ENCODE data around the gene PDXK. TPM values are rescaled to one million over a fixed set of nuclear protein-coding genes. Genes with fewer than 3 reads are reported as not detected.

PDXK gene
- total and polyA plus RNA-seq, 2 of the 13 experiments (the other 11 are each of a cell fraction or from before 2014, with no cell fraction given): 114 to 184 TPM

DNA sequence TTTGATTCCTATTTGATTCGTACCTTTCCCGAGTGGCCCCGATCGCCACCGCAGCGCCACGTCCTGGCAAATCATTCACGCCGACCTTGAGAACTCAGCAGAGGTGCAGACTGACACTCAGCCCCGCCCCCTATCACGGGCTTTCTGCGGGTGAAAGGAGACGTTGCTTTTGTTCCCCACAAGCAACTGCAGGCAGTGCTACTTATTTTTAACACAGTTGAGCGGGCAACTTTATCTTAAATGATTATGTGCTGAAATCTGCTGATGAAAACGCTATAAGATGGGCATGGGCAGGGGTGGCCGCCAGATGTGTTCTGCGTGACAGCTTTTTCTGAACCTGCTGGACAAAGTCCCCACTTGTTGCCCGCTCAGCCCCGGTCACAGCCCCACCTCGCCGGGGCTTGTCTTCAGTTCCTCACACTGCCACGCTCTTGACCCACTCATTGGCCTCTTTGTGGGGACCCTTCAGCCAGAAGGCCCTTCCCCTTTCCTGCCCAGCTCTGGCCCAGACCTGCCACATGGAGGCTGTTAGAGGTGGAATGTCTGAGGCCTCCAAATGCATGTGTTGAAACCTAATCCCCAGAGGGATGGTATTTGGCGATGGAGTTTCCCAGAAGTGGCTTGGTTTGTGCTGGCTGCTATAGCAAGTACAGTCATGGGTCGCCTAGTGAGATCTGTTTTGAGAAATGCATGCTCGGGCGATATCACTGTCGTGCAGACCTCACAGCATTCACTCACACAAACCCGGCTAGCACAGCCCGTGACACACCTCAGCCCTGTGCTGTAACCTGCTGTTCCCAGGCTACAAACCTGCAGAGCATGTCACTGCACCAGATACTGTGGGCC is 15.7 kb upstream of the PDXK start (continued):
- TF ChIP-seq, protein P1, sequence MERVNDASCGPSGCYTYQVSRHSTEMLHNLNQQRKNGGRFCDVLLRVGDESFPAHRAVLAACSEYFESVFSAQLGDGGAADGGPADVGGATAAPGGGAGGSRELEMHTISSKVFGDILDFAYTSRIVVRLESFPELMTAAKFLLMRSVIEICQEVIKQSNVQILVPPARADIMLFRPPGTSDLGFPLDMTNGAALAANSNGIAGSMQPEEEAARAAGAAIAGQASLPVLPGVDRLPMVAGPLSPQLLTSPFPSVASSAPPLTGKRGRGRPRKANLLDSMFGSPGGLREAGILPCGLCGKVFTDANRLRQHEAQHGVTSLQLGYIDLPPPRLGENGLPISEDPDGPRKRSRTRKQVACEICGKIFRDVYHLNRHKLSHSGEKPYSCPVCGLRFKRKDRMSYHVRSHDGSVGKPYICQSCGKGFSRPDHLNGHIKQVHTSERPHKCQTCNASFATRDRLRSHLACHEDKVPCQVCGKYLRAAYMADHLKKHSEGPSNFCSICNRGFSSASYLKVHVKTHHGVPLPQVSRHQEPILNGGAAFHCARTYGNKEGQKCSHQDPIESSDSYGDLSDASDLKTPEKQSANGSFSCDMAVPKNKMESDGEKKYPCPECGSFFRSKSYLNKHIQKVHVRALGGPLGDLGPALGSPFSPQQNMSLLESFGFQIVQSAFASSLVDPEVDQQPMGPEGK (CRISPR knock-in tag; IDR thresholded peaks at IDR 0.05): peak; percentile 33; the same call in 1 of the 2 replicates
- TF ChIP-seq CREM (IDR thresholded peaks at IDR 0.05) (0 out of 2 replicates have a peak, but pooled peaks have one; percentile 33), CREM (CRISPR knock-in tag; IDR thresholded peaks at IDR 0.05) (no peak), ZNF780A (CRISPR knock-in tag; IDR thresholded peaks at IDR 0.05) (no peak), MIER2 (CRISPR knock-in tag; IDR thresholded peaks at IDR 0.05) (0 out of 2 replicates have a peak, but pooled peaks have one; percentile 5), ZNF713 (CRISPR knock-in tag; IDR thresholded peaks at IDR 0.05) (0 out of 2 replicates have a peak, but pooled peaks have one; percentile 44), GATA4 (IDR thresholded peaks at IDR 0.05; ENCODE audit: borderline replicate concordance, low read depth) (no peak), THAP11 (CRISPR knock-in tag; IDR thresholded peaks at IDR 0.05) (no peak), GLI4 (CRISPR knock-in tag; IDR thresholded peaks at IDR 0.05; ENCODE audit: borderline replicate concordance) (no peak), ZNF674 (CRISPR knock-in tag; IDR thresholded peaks at IDR 0.05; ENCODE audit: low read depth) (no peak), FOXO1 (CRISPR knock-in tag; IDR thresholded peaks at IDR 0.05) (no peak), DPF2 (CRISPR knock-in tag; IDR thresholded peaks at IDR 0.05; ENCODE audit: borderline replicate concordance, low read depth) (no peak), SIX1 (CRISPR knock-in tag; IDR thresholded peaks at IDR 0.05; ENCODE audit: borderline replicate concordance) (peak; percentile 78; the same call in 1 of the 2 replicates), IKZF1 (IDR thresholded peaks at IDR 0.05) (no peak), CC2D1A (CRISPR knock-in tag; IDR thresholded peaks at IDR 0.05) (no peak), ZNF547 (CRISPR knock-in tag; IDR thresholded peaks at IDR 0.05) (peak; percentile 44; the same call in 1 of the 2 replicates), RARA (CRISPR knock-in tag; IDR thresholded peaks at IDR 0.05) (no peak), ZNF34 (CRISPR knock-in tag; IDR thresholded peaks at IDR 0.05; ENCODE audit: borderline replicate concordance) (no peak), ZNF782 (CRISPR knock-in tag; IDR thresholded peaks at IDR 0.05; ENCODE audit: borderline replicate concordance) (no peak), ZNF543 (CRISPR knock-in tag; IDR thresholded peaks at IDR 0.05) (no peak)
- TF ChIP-seq, protein P2, sequence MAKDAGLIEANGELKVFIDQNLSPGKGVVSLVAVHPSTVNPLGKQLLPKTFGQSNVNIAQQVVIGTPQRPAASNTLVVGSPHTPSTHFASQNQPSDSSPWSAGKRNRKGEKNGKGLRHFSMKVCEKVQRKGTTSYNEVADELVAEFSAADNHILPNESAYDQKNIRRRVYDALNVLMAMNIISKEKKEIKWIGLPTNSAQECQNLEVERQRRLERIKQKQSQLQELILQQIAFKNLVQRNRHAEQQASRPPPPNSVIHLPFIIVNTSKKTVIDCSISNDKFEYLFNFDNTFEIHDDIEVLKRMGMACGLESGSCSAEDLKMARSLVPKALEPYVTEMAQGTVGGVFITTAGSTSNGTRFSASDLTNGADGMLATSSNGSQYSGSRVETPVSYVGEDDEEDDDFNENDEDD (CRISPR knock-in tag; IDR thresholded peaks at IDR 0.05; ENCODE audit: borderline replicate concordance): no peak; the same call in 1 of the 2 replicates
- TF ChIP-seq, protein P3, sequence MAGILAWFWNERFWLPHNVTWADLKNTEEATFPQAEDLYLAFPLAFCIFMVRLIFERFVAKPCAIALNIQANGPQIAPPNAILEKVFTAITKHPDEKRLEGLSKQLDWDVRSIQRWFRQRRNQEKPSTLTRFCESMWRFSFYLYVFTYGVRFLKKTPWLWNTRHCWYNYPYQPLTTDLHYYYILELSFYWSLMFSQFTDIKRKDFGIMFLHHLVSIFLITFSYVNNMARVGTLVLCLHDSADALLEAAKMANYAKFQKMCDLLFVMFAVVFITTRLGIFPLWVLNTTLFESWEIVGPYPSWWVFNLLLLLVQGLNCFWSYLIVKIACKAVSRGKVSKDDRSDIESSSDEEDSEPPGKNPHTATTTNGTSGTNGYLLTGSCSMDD (CRISPR knock-in tag; IDR thresholded peaks at IDR 0.05): no peak
- TF ChIP-seq, protein P4, sequence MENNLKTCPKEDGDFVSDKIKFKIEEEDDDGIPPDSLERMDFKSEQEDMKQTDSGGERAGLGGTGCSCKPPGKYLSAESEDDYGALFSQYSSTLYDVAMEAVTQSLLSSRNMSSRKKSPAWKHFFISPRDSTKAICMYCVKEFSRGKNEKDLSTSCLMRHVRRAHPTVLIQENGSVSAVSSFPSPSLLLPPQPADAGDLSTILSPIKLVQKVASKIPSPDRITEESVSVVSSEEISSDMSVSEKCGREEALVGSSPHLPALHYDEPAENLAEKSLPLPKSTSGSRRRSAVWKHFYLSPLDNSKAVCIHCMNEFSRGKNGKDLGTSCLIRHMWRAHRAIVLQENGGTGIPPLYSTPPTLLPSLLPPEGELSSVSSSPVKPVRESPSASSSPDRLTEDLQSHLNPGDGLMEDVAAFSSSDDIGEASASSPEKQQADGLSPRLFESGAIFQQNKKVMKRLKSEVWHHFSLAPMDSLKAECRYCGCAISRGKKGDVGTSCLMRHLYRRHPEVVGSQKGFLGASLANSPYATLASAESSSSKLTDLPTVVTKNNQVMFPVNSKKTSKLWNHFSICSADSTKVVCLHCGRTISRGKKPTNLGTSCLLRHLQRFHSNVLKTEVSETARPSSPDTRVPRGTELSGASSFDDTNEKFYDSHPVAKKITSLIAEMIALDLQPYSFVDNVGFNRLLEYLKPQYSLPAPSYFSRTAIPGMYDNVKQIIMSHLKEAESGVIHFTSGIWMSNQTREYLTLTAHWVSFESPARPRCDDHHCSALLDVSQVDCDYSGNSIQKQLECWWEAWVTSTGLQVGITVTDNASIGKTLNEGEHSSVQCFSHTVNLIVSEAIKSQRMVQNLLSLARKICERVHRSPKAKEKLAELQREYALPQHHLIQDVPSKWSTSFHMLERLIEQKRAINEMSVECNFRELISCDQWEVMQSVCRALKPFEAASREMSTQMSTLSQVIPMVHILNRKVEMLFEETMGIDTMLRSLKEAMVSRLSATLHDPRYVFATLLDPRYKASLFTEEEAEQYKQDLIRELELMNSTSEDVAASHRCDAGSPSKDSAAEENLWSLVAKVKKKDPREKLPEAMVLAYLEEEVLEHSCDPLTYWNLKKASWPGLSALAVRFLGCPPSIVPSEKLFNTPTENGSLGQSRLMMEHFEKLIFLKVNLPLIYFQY (CRISPR knock-in tag; IDR thresholded peaks at IDR 0.05; ENCODE audit: borderline replicate concordance): 0 out of 2 replicates have a peak, but pooled peaks have one; percentile 50

All from HepG2 (cell line).